A549 (cell line): Measurements from ENCODE around the gene SLCO6A1.

Experiments used
- GATA3 ChIP-seq: IDR thresholded peaks from 2 replicates; pipeline ENCODE4 v1.6.1; 2012; ENCODE audit warnings: borderline replicate concordance
- HMGXB4 ChIP-seq: fragments of 250-450 bp; sonication (Bioruptor Pico); IDR thresholded peaks from 2 replicates; pipeline ENCODE4 v1.5.0; 2021; ENCODE audit warnings: mild to moderate bottlenecking, moderate library complexity, borderline replicate concordance
- HOXA7 ChIP-seq: fragments of 250-450 bp; sonication (Bioruptor Pico); IDR thresholded peaks from 2 replicates; pipeline ENCODE4 v1.5.0; 2020; ENCODE audit warnings: mild to moderate bottlenecking, moderate library complexity
- NFE2L2 ChIP-seq: fragments of 150-350 bp; conservative IDR thresholded peaks from 2 replicates; pipeline ENCODE4 v1.6.1; 2014; ENCODE audit warnings: low read length
- POLR2A ChIP-seq: IDR thresholded peaks from 2 replicates; pipeline ENCODE4 v1.6.1; 2012; ENCODE audit warnings: mild to moderate bottlenecking, low read length
- RNF2 ChIP-seq: fragments of 200-600 bp; sonication (generic); IDR thresholded peaks from 2 replicates; pipeline ENCODE4 v1.6.1; 2016; ENCODE audit warnings: low read depth, mild to moderate bottlenecking, antibody characterized with exemption, moderate library complexity, borderline replicate concordance
- TF ChIP-seq, protein P1 (sequence below): fragments of >200 bp; sonication (Bioruptor Twin); formaldehyde crosslinking; IDR thresholded peaks from 3 replicates; pipeline ENCODE4 v1.5.1; 2016

DNA sequence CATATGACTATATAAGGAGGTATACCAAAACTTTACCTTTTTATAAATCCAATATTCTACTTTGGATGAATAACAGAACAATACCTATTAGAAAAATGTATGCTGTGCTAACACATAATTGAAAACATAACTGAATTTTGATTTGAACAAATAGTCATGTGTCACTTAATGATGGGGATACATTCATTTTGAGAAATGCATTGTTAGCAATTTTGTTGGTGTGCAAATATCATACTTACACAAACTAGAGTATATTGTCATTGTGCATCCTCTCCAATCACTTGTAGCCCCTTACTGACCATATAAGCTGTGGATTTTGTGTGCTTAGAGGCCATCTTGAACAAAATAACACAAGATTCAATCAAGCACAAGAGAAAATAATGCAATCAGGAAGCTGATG lies 130.4 kb downstream of the SLCO6A1 start:
- TF ChIP-seq, protein P1, sequence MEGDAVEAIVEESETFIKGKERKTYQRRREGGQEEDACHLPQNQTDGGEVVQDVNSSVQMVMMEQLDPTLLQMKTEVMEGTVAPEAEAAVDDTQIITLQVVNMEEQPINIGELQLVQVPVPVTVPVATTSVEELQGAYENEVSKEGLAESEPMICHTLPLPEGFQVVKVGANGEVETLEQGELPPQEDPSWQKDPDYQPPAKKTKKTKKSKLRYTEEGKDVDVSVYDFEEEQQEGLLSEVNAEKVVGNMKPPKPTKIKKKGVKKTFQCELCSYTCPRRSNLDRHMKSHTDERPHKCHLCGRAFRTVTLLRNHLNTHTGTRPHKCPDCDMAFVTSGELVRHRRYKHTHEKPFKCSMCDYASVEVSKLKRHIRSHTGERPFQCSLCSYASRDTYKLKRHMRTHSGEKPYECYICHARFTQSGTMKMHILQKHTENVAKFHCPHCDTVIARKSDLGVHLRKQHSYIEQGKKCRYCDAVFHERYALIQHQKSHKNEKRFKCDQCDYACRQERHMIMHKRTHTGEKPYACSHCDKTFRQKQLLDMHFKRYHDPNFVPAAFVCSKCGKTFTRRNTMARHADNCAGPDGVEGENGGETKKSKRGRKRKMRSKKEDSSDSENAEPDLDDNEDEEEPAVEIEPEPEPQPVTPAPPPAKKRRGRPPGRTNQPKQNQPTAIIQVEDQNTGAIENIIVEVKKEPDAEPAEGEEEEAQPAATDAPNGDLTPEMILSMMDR, result no peak
- TF ChIP-seq POLR2A (no peak), HOXA7 (no peak), NFE2L2 (no peak), HMGXB4 (CRISPR knock-in tag) (no peak), RNF2 (no peak), GATA3 (no peak)
